B cell (primary cell): Measurements from ENCODE around the gene SLC6A4. TPM values are rescaled to one million over a fixed set of nuclear protein-coding genes. Genes with fewer than 3 reads are reported as not detected.

Experiments
- ATAC-seq: fragments of 200-7000 bp; cut with Tn5 transposase; one replicate; pipeline ENCODE4 v1.10.0; 2021; ENCODE audit warnings: low read depth, mild to moderate bottlenecking, moderate number of reproducible peaks, moderate library complexity
- CTCF ChIA-PET: fragments of 350-600 bp; sonication (Branson Sonifier 250); formaldehyde crosslinking; loops from one replicate; lab custom pipeline; 2021; ENCODE audit warnings: antibody characterized with exemption, inconsistent platforms; lab: Charles Lee
- POLR2A ChIA-PET: fragments of 350-600 bp; sonication (Branson Sonifier 250); formaldehyde crosslinking; loops from one replicate; lab custom pipeline; 2021; ENCODE audit warnings: antibody characterized with exemption; lab: Charles Lee
- DNase-seq: peaks from one replicate; pipeline ENCODE4 v3.0.0; 2013
- H2AFZ ChIP-seq: 2 replicates; pipeline ENCODE4 v1.6.1; 2012; ENCODE audit warnings: mild to moderate bottlenecking, low read depth, low read length; ENCODE audit not compliant: insufficient read depth, poor library complexity, severe bottlenecking
- H3K27ac ChIP-seq, 2 donors: 1 replicate in 1 of 2; 2 replicates in 1 of 2; pipeline ENCODE4 v1.5.1; 2012 to 2013; ENCODE audit warnings: low read length in 2 of 2, mild to moderate bottlenecking in 2 of 2, moderate library complexity in 1 of 2
- H3K27me3 ChIP-seq, 4 experiments: fragments of 200-600 bp in 1 of 4; sonication (generic) in 1 of 4; replicated peaks in 1 of 4; 1 replicate in 2 of 4; 2 replicates in 2 of 4; pipeline versions ENCODE4 v1.6.1 to v1.7.0; 2013 to 2016; ENCODE audit warnings: low read length in 3 of 4, mild to moderate bottlenecking in 2 of 4, mixed read lengths in 1 of 4, moderate library complexity in 1 of 4; ENCODE audit not compliant: insufficient read depth in 4 of 4, control insufficient read depth in 3 of 4; ENCODE audit errors: control extremely low read depth in 1 of 4
- H3K36me3 ChIP-seq, 2 experiments: replicated peaks in 1 of 2; 1 replicate in 1 of 2; 2 replicates in 1 of 2; pipeline versions ENCODE4 v1.6.1 to v1.7.1; 2013; ENCODE audit warnings: low read length in 1 of 2; ENCODE audit not compliant: insufficient read depth in 2 of 2, control insufficient read depth in 1 of 2; ENCODE audit errors: control extremely low read depth in 1 of 2, extremely low read depth in 1 of 2
- H3K4me1 ChIP-seq, 2 donors: fragments of 200-600 bp in 1 of 2; sonication (generic) in 1 of 2; 1 replicate in 1 of 2; 2 replicates in 1 of 2; pipeline versions ENCODE4 v1.5.1 to v1.6.1; 2013 to 2017; ENCODE audit warnings: low read length in 2 of 2; ENCODE audit not compliant: control insufficient read depth in 2 of 2, insufficient read depth in 2 of 2
- H3K4me2 ChIP-seq: replicated peaks from 2 replicates; pipeline ENCODE3; 2012; ENCODE audit warnings: mild to moderate bottlenecking, low read depth, low read length; ENCODE audit not compliant: poor library complexity, severe bottlenecking
- H3K4me3 ChIP-seq, 5 experiments: fragments of 200-600 bp in 1 of 5; sonication (generic) in 1 of 5; 1 replicate in 3 of 5; 2 replicates in 2 of 5; pipeline versions ENCODE4 v1.5.1 to v1.7.0; 2011 to 2016; ENCODE audit warnings: low read length in 4 of 5, mild to moderate bottlenecking in 4 of 5, low read depth in 2 of 5, control low read depth in 1 of 5, moderate library complexity in 1 of 5; ENCODE audit not compliant: insufficient read depth in 1 of 5; ENCODE audit errors: control extremely low read depth in 1 of 5, extremely low read depth in 1 of 5
- H3K79me2 ChIP-seq: fragments of 200-600 bp; sonication (generic); one replicate; pipeline ENCODE4 v1.6.0; 2016; ENCODE audit warnings: low read length; ENCODE audit not compliant: control insufficient read depth, insufficient read depth
- H3K9ac ChIP-seq: fragments of 200-600 bp; sonication (generic); 2 replicates; pipeline ENCODE4 v1.6.1; 2017; ENCODE audit warnings: mild to moderate bottlenecking, low read length, moderate library complexity
- H3K9me3 ChIP-seq, 3 donors: one replicate each; pipeline versions ENCODE4 v1.6.1 to v1.7.1; 2013; ENCODE audit warnings: low read length in 2 of 3; ENCODE audit not compliant: control insufficient read depth in 2 of 3, insufficient read depth in 1 of 3; ENCODE audit errors: control extremely low read depth in 1 of 3
- H4K20me1 ChIP-seq: 2 replicates; pipeline ENCODE4 v1.6.0; 2012; ENCODE audit warnings: mild to moderate bottlenecking, low read length; ENCODE audit not compliant: insufficient read depth, control insufficient read depth, poor library complexity, severe bottlenecking
- H3K27ac Mint-ChIP-seq: one replicate; pipeline ENCODE4 v1.8.0; 2021; ENCODE audit warnings: mixed read lengths
- H3K27me3 Mint-ChIP-seq: one replicate; pipeline ENCODE4 v1.8.0; 2021; ENCODE audit warnings: mixed read lengths
- H3K4me1 Mint-ChIP-seq: one replicate; pipeline ENCODE4 v1.8.0; 2021; ENCODE audit warnings: mixed read lengths
- H3K4me3 Mint-ChIP-seq: one replicate; pipeline ENCODE4 v1.8.0; 2021; ENCODE audit warnings: mixed read lengths
- H3K9me3 Mint-ChIP-seq: one replicate; pipeline ENCODE4 v1.8.0; 2022; ENCODE audit warnings: mixed read lengths; ENCODE audit not compliant: insufficient read depth
- EZH2 ChIP-seq: IDR thresholded peaks from 2 replicates; pipeline ENCODE4 v1.6.1; 2012; ENCODE audit warnings: borderline replicate concordance, low read depth, mild to moderate bottlenecking, moderate library complexity, low read length; ENCODE audit not compliant: insufficient read depth, poor library complexity, severe bottlenecking
- WGBS: methylation state at CpG from one replicate; pipeline ENCODE4 v1.1.5; 2013; ENCODE audit warnings: missing lambda C conversion rate; ENCODE audit not compliant: insufficient coverage; 5-methylcytosine and 5-hydroxymethylcytosine counted together
- intact Hi-C: fragments of 100-400 bp; cut with micrococcal nuclease; formaldehyde crosslinking; loops from one replicate; pipeline ENCODE4 v1.10.0; 2022
- polyA plus RNA-seq: library from polyadenylated mRNA; depleted of rRNA; stranded (reverse); fragments of >200 nt; gene quantifications from 2 replicates; pipeline ENCODE4 v1.2.3, GENCODE V29; 2012
- total RNA-seq, 2 donors: library from RNA; stranded (reverse); fragments of 120-200 nt in 1 of 2; gene quantifications; 1 replicate in 1 of 2; 2 replicates in 1 of 2; pipeline versions ENCODE4 v1.2.3 to v1.2.4, GENCODE V29; 2013 to 2022
- TF ChIP-seq, protein P1 (sequence below): fragments of 200-600 bp; IDR thresholded peaks from one replicate; pipeline ENCODE4 v1.8.0; 2022; ENCODE audit warnings: antibody characterized with exemption, mild to moderate bottlenecking

Gene SLC6A4
- total and polyA plus RNA-seq, 2 donors (not counting 1 experiment from before 2014, with no cell fraction given): not detected

DNA sequence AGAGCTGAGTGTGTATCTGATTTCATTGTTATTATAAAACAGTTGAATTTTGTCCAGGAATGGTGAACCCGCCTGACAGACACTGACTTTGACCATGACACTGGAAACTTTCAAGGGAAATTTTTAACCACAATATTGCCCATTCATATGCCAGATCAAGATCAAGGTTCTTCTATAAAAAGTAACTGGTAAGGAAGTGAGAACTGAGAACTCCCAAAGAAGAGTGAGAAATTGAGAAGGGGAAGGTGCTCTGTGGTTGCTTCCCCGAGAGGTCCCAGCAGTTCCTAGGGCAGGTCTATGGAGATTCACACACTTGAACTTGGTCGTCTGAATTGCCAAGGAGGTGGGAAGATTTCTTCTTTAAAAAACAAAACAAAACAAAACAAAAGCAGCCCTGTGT, 27.3 kb downstream of the SLC6A4 start:
- Histone ChIP-seq H3K4me2 (no peak overlapping the region), H3K4me1 (no peaks in the 10 kb centered on the region), H4K20me1 (no peaks in the 10 kb centered on the region), H3K27ac (no peak overlapping the region), H3K27me3 (no peaks in the 10 kb centered on the region), H3K4me3 (no peak overlapping the region), H3K79me2 (no peaks in the 10 kb centered on the region), H3K36me3 (no peaks in the 10 kb centered on the region), H2AFZ (no peak overlapping the region), H3K9ac (no peak overlapping the region), H3K9me3 (no peaks in the 10 kb centered on the region)
- Mint-ChIP-seq H3K27me3 (peaks cover 8% of the 10 kb centered on the region), H3K9me3 (no peaks in the 10 kb centered on the region), H3K27ac (no peak overlapping the region), H3K4me3 (no peak overlapping the region), H3K4me1 (no peaks in the 10 kb centered on the region)
- POLR2A ChIA-PET: no interaction called here
- WGBS: no CpG with 5 or more reads among the region's 3 CpGs
- DNase-seq: no peak
- intact Hi-C loops: no loop called here
- TF ChIP-seq, protein P1, sequence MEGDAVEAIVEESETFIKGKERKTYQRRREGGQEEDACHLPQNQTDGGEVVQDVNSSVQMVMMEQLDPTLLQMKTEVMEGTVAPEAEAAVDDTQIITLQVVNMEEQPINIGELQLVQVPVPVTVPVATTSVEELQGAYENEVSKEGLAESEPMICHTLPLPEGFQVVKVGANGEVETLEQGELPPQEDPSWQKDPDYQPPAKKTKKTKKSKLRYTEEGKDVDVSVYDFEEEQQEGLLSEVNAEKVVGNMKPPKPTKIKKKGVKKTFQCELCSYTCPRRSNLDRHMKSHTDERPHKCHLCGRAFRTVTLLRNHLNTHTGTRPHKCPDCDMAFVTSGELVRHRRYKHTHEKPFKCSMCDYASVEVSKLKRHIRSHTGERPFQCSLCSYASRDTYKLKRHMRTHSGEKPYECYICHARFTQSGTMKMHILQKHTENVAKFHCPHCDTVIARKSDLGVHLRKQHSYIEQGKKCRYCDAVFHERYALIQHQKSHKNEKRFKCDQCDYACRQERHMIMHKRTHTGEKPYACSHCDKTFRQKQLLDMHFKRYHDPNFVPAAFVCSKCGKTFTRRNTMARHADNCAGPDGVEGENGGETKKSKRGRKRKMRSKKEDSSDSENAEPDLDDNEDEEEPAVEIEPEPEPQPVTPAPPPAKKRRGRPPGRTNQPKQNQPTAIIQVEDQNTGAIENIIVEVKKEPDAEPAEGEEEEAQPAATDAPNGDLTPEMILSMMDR: no peak
- no peak for TF ChIP-seq EZH2
- CTCF ChIA-PET: no interaction called here
- no peak for ATAC-seq

DNA sequence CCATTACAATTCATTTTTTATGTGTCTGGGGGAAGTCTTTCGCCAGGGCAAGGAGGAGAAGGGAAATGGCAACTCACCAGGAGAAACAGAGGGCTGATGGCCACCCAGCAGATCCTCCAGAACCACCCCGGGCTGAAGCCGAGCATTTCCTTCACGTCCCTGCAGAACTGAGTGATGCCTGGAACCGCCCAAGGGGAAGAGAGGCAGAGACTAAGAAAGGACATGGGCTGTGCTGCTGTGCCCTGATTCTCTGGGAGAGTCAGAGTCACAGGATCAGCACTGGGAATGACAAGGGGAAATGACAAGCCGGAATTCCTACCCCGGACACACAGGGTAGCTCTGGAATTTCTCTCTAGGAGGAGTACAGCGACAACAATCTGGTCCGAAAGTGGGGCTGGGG, 27.8 kb downstream of the SLC6A4 start:
- CTCF ChIA-PET: no interaction called here
- no peak for ATAC-seq

More for the DNA sequence above, 27.8 kb downstream of the SLC6A4 start:
- no peak overlapping the region for H3K4me3 Mint-ChIP-seq
- Histone ChIP-seq H3K27me3 (no peaks in the 10 kb centered on the region), H3K9ac (no peak overlapping the region), H3K27ac (no peak overlapping the region), H3K4me2 (no peak overlapping the region), H3K4me1 (no peaks in the 10 kb centered on the region), H2AFZ (no peak overlapping the region), H4K20me1 (no peaks in the 10 kb centered on the region), H3K36me3 (no peaks in the 10 kb centered on the region), H3K79me2 (no peaks in the 10 kb centered on the region), H3K4me3 (no peak overlapping the region), H3K9me3 (no peaks in the 10 kb centered on the region)
- H3K27ac Mint-ChIP-seq: no peak overlapping the region
- intact Hi-C loops: no loop called here
- H3K9me3 Mint-ChIP-seq: no peaks in the 10 kb centered on the region
- peaks cover 8% of the 10 kb centered on the region for H3K27me3 Mint-ChIP-seq
- no peaks in the 10 kb centered on the region for H3K4me1 Mint-ChIP-seq
- 89% methylated on average over 6 of the region's 9 CpGs for WGBS
- TF ChIP-seq, protein P1: no peak
- no peak for TF ChIP-seq EZH2
- POLR2A ChIA-PET: no interaction called here
- DNase-seq: no peak
